T-helper 1 cell treated with Interleukin-12 subunit alpha and Interleukin-12 subunit beta and Interleukin-4 antibody, amounts not matched to agents 30 μg/mL and 1 μg/mL, for 36 hours (primary cell): ENCODE data around the gene CENPP.

Experiments used
- H3K27ac Mint-ChIP-seq: one replicate; pipeline ENCODE4 v1.8.0; 2021; ENCODE audit warnings: mild to moderate bottlenecking, mixed read lengths
- H3K27me3 Mint-ChIP-seq: one replicate; pipeline ENCODE4 v1.8.0; 2021; ENCODE audit warnings: low read depth, mixed read lengths
- H3K36me3 Mint-ChIP-seq: one replicate; pipeline ENCODE4 v1.8.0; 2021; ENCODE audit warnings: low read depth, mixed read lengths
- H3K4me1 Mint-ChIP-seq: one replicate; pipeline ENCODE4 v1.8.0; 2021; ENCODE audit warnings: low read depth, mixed read lengths
- H3K4me3 Mint-ChIP-seq: one replicate; pipeline ENCODE4 v1.8.0; 2021; ENCODE audit warnings: mild to moderate bottlenecking, moderate library complexity, mixed read lengths
- H3K9me3 Mint-ChIP-seq: one replicate; pipeline ENCODE4 v1.8.0; 2021; ENCODE audit warnings: mixed read lengths

Gene CENPP

GRCh38 chr9:92325269-92325990 lies at the start of gene CENPP, which contains the start of gene NOL8:
Gene CENPP (plus strand): TSS chr9:92325953.
Gene NOL8 (minus strand): TSS chr9:92325350. CDS start chr9:92324161, 1,189 bp downstream.
- Mint-ChIP-seq H3K4me1 (peaks cover 24% of the 10 kb centered on the region), H3K27me3 (no peaks in the 10 kb centered on the region), H3K36me3 (peaks cover 12% of the 10 kb centered on the region), H3K4me3 (peak within 1 kb of the TSS; percentile 95), H3K27ac (peak within 1 kb of the TSS; percentile 96), H3K9me3 (no peaks in the 10 kb centered on the region)

- Mint-ChIP-seq H3K36me3 (peaks cover 63% of the 10 kb centered on the region), H3K4me1 (peaks cover 20% of the 10 kb centered on the region), H3K27ac (peak overlapping the region; percentile 80), H3K4me3 (peak overlapping the region; percentile 69), H3K27me3 (no peaks in the 10 kb centered on the region), H3K9me3 (no peaks in the 10 kb centered on the region)
These were observed 49.3 kb upstream of the CENPP start for GRCh38 chr9:92276331-92277032.

- Mint-ChIP-seq H3K4me3 (no peak overlapping the region), H3K27ac (no peak overlapping the region), H3K27me3 (no peaks in the 10 kb centered on the region), H3K9me3 (no peaks in the 10 kb centered on the region), H3K4me1 (peaks cover 20% of the 10 kb centered on the region), H3K36me3 (peaks cover 57% of the 10 kb centered on the region)
These were observed 47.6 kb upstream of the CENPP start for GRCh38 chr9:92278110-92278509.

- Mint-ChIP-seq H3K4me3 (no peak overlapping the region), H3K27me3 (no peaks in the 10 kb centered on the region), H3K27ac (no peak overlapping the region), H3K36me3 (peaks cover 55% of the 10 kb centered on the region), H3K4me1 (peaks cover 20% of the 10 kb centered on the region), H3K9me3 (no peaks in the 10 kb centered on the region)
These were observed 46.5 kb upstream of the CENPP start for GRCh38 chr9:92279302-92279701.

- H3K9me3 Mint-ChIP-seq: no peaks in the 10 kb centered on the region
These were observed 35.9 kb upstream of the CENPP start for GRCh38 chr9:92289708-92290390.

GRCh38 chr9:92290785-92291429 lies 34.8 kb upstream of the CENPP start:
- Mint-ChIP-seq H3K27ac (peak overlapping the region; percentile 44), H3K4me3 (peak overlapping the region; percentile 57), H3K36me3 (peaks cover 31% of the 10 kb centered on the region), H3K9me3 (no peaks in the 10 kb centered on the region), H3K4me1 (peaks cover 46% of the 10 kb centered on the region), H3K27me3 (no peaks in the 10 kb centered on the region)

More at GRCh38 chr9:92289708-92290390, 35.9 kb upstream of the CENPP start:
- Mint-ChIP-seq H3K4me3 (no peak overlapping the region), H3K27me3 (no peaks in the 10 kb centered on the region), H3K4me1 (peaks cover 42% of the 10 kb centered on the region), H3K36me3 (peaks cover 37% of the 10 kb centered on the region), H3K27ac (no peak overlapping the region)

- H3K27me3 Mint-ChIP-seq: no peaks in the 10 kb centered on the region
- H3K4me3 Mint-ChIP-seq: peak overlapping the region; percentile 30
- no peak overlapping the region for H3K27ac Mint-ChIP-seq
- H3K4me1 Mint-ChIP-seq: peaks cover 51% of the 10 kb centered on the region
- no peaks in the 10 kb centered on the region for H3K9me3 Mint-ChIP-seq
- H3K36me3 Mint-ChIP-seq: peaks cover 31% of the 10 kb centered on the region
These were observed 34.2 kb upstream of the CENPP start for GRCh38 chr9:92291577-92291976.

- Mint-ChIP-seq H3K9me3 (no peaks in the 10 kb centered on the region), H3K4me3 (peak overlapping the region; percentile 99), H3K27ac (peak overlapping the region; percentile 99), H3K36me3 (peaks cover 35% of the 10 kb centered on the region), H3K4me1 (peaks cover 53% of the 10 kb centered on the region), H3K27me3 (no peaks in the 10 kb centered on the region)
These were observed 33.2 kb upstream of the CENPP start for GRCh38 chr9:92292338-92293074.

GRCh38 chr9:92293075-92293354 lies 32.7 kb upstream of the CENPP start:
- peaks cover 37% of the 10 kb centered on the region for H3K36me3 Mint-ChIP-seq
- no peaks in the 10 kb centered on the region for H3K9me3 Mint-ChIP-seq
- peak overlapping the region; percentile 99 for H3K4me3 Mint-ChIP-seq
- peak overlapping the region; percentile 99 for H3K27ac Mint-ChIP-seq
- H3K27me3 Mint-ChIP-seq: no peaks in the 10 kb centered on the region
- H3K4me1 Mint-ChIP-seq: peaks cover 57% of the 10 kb centered on the region

GRCh38 chr9:92293452-92294296 lies 32.1 kb upstream of the CENPP start, which contains the start of gene IARS1:
Gene IARS1 (minus strand): TSS chr9:92293697. CDS start chr9:92289419, 4,278 bp downstream.
- Mint-ChIP-seq H3K4me3 (peak within 1 kb of the TSS; percentile 99), H3K27ac (peak within 1 kb of the TSS; percentile 99), H3K27me3 (no peaks in the 10 kb centered on the region), H3K9me3 (no peaks in the 10 kb centered on the region), H3K4me1 (peaks cover 58% of the 10 kb centered on the region), H3K36me3 (peaks cover 37% of the 10 kb centered on the region)

- Mint-ChIP-seq H3K27me3 (no peaks in the 10 kb centered on the region), H3K36me3 (peaks cover 42% of the 10 kb centered on the region), H3K9me3 (no peaks in the 10 kb centered on the region), H3K4me1 (peaks cover 61% of the 10 kb centered on the region), H3K4me3 (peak overlapping the region; percentile 99), H3K27ac (peak overlapping the region; percentile 99)
These were observed 31.5 kb upstream of the CENPP start for GRCh38 chr9:92294297-92294676.

GRCh38 chr9:92295240-92295790 lies 30.4 kb upstream of the CENPP start:
- Mint-ChIP-seq H3K4me3 (no peak overlapping the region), H3K27me3 (no peaks in the 10 kb centered on the region), H3K27ac (peak overlapping the region; percentile 58), H3K9me3 (no peaks in the 10 kb centered on the region), H3K36me3 (peaks cover 39% of the 10 kb centered on the region), H3K4me1 (peaks cover 56% of the 10 kb centered on the region)

GRCh38 chr9:92295827-92296258 lies 29.9 kb upstream of the CENPP start:
- peak overlapping the region; percentile 18 for H3K4me3 Mint-ChIP-seq
- H3K9me3 Mint-ChIP-seq: no peaks in the 10 kb centered on the region
- no peaks in the 10 kb centered on the region for H3K27me3 Mint-ChIP-seq
- H3K27ac Mint-ChIP-seq: peak overlapping the region; percentile 58
- H3K36me3 Mint-ChIP-seq: peaks cover 40% of the 10 kb centered on the region
- peaks cover 53% of the 10 kb centered on the region for H3K4me1 Mint-ChIP-seq
